HepG2 (cell line): Measurements from ENCODE around the gene TMEM39A. TPM values are rescaled to one million over a fixed set of nuclear protein-coding genes. Genes with fewer than 3 reads are reported as not detected.

ENCODE experiments used
- ADNP ChIP-seq: sonication (generic); formaldehyde crosslinking; IDR thresholded peaks from 2 replicates; pipeline ENCODE4 v1.4.0; 2020; ENCODE audit warnings: missing genetic modification reagents
- BHLHE40 ChIP-seq: IDR thresholded peaks from 2 replicates; pipeline ENCODE4 v1.6.1; 2011; ENCODE audit warnings: low read length, improper control_type of control experiment
- CEBPG ChIP-seq: IDR thresholded peaks from 2 replicates; pipeline ENCODE4 v1.6.1; 2016
- EEA1 ChIP-seq: sonication (generic); formaldehyde crosslinking; IDR thresholded peaks from 2 replicates; pipeline ENCODE4 v1.5.1; 2020; ENCODE audit warnings: mild to moderate bottlenecking, missing genetic modification reagents, borderline replicate concordance
- HMG20A ChIP-seq: IDR thresholded peaks from 2 replicates; pipeline ENCODE4 v1.6.1; 2016; ENCODE audit warnings: borderline replicate concordance
- HNRNPK ChIP-seq: fragments of 200-400 bp; formaldehyde crosslinking; IDR thresholded peaks from 2 replicates; pipeline ENCODE4 v1.6.1; 2018; ENCODE audit warnings: low read length, low read depth, moderate library complexity, mild to moderate bottlenecking; ENCODE audit not compliant: poor library complexity, severe bottlenecking
- HOXA9 ChIP-seq: sonication (generic); formaldehyde crosslinking; IDR thresholded peaks from 2 replicates; pipeline ENCODE4 v1.8.1; 2022; ENCODE audit warnings: missing genetic modification reagents, mild to moderate bottlenecking, moderate library complexity, borderline replicate concordance
- KAT2B ChIP-seq: fragments of 150-350 bp; IDR thresholded peaks from 2 replicates; pipeline ENCODE4 v1.6.1; 2014; ENCODE audit warnings: low read depth, low read length, borderline replicate concordance
- KLF15 ChIP-seq: sonication (generic); formaldehyde crosslinking; IDR thresholded peaks from 2 replicates; pipeline ENCODE4 v1.8.1; 2023; ENCODE audit warnings: borderline replicate concordance, mild to moderate bottlenecking, inconsistent platforms, missing genetic modification reagents, mixed read lengths
- MED1 ChIP-seq: sonication (generic); formaldehyde crosslinking; IDR thresholded peaks from 2 replicates; pipeline ENCODE4 v1.4.0; 2020; ENCODE audit warnings: missing genetic modification reagents
- MED13 ChIP-seq: sonication (generic); formaldehyde crosslinking; IDR thresholded peaks from 2 replicates; pipeline ENCODE4 v1.5.0; 2020; ENCODE audit warnings: missing genetic modification reagents
- MLLT10 ChIP-seq: sonication (generic); formaldehyde crosslinking; IDR thresholded peaks from 2 replicates; pipeline ENCODE4 v1.4.0; 2020; ENCODE audit warnings: missing genetic modification reagents
- MXD1 ChIP-seq: sonication (generic); formaldehyde crosslinking; IDR thresholded peaks from 2 replicates; pipeline ENCODE4 v1.4.0; 2020; ENCODE audit warnings: mild to moderate bottlenecking, missing genetic modification reagents
- MXI1 ChIP-seq: IDR thresholded peaks from 3 replicates; pipeline ENCODE4 v1.6.1; 2012; ENCODE audit warnings: low read depth, low read length, inconsistent platforms, borderline replicate concordance
- NFRKB ChIP-seq: fragments of 450-650 bp; IDR thresholded peaks from 2 replicates; pipeline ENCODE4 v1.6.1; 2017
- RBFOX2 ChIP-seq: fragments of 200-400 bp; formaldehyde crosslinking; IDR thresholded peaks from 2 replicates; pipeline ENCODE4 v1.6.1; 2017; ENCODE audit warnings: low read depth, mild to moderate bottlenecking, low read length
- REPIN1 ChIP-seq: sonication (generic); formaldehyde crosslinking; IDR thresholded peaks from 2 replicates; pipeline ENCODE4 v1.8.0; 2022; ENCODE audit warnings: missing genetic modification reagents, low read depth, mild to moderate bottlenecking, borderline replicate concordance
- SP4 ChIP-seq: sonication (generic); formaldehyde crosslinking; IDR thresholded peaks from 2 replicates; pipeline ENCODE4 v1.8.1; 2023; ENCODE audit warnings: mild to moderate bottlenecking, missing genetic modification reagents
- ZBTB26 ChIP-seq: IDR thresholded peaks from 2 replicates; pipeline ENCODE4 v1.6.1; 2016; ENCODE audit warnings: missing compliant biosample characterization, missing genetic modification reagents, borderline replicate concordance
- ZFAT ChIP-seq: sonication (generic); formaldehyde crosslinking; conservative IDR thresholded peaks from 2 replicates; pipeline ENCODE4 v1.8.1; 2023; ENCODE audit warnings: missing genetic modification reagents, inconsistent platforms
- ZNF33B ChIP-seq: sonication (generic); formaldehyde crosslinking; IDR thresholded peaks from 2 replicates; pipeline ENCODE4 v1.5.1; 2020; ENCODE audit warnings: mild to moderate bottlenecking, missing genetic modification reagents
- ZNF576 ChIP-seq: sonication (generic); formaldehyde crosslinking; IDR thresholded peaks from 2 replicates; pipeline ENCODE4 v1.4.0; 2020; ENCODE audit warnings: mild to moderate bottlenecking, missing genetic modification reagents
- ZNF691 ChIP-seq: sonication (generic); formaldehyde crosslinking; IDR thresholded peaks from 2 replicates; pipeline ENCODE4 v1.4.0; 2020; ENCODE audit warnings: missing genetic modification reagents, low read depth, mild to moderate bottlenecking, borderline replicate concordance
- polyA plus RNA-seq, 8 experiments: library from polyadenylated mRNA; depleted of rRNA in 3 of 8; stranded (reverse) in 7 of 8; unstranded in 1 of 8; fragments of >200 nt; fragmentation: Illumina TruSeq in 4 of 8; extraction: Trizol in 4 of 8; gene quantifications; 2 replicates each; pipeline versions ENCODE4 v1.2.1 to v1.2.3, GENCODE V29; 2011 to 2016; ENCODE audit warnings: low read depth in 4 of 8, missing spikeins in 1 of 8, mixed read lengths in 1 of 8; ENCODE audit not compliant: insufficient read depth in 1 of 8
- total RNA-seq, 5 experiments: library from RNA; depleted of rRNA; stranded (reverse); fragments of >200 nt; fragmentation: Illumina TruSeq; extraction: Trizol; gene quantifications; 2 replicates each; pipeline ENCODE4 v1.2.3, GENCODE V29; 2016; ENCODE audit warnings: low read depth in 1 of 5

Gene TMEM39A
- total and polyA plus RNA-seq, 2 of the 13 experiments (the other 11 are each of a cell fraction or from before 2014, with no cell fraction given): 55.8 to 64.9 TPM

- TF ChIP-seq HOXA9 (CRISPR knock-in tag) (0 out of 2 replicates have a peak, but pooled peaks have one; percentile 55), KLF15 (CRISPR knock-in tag) (no peak), MLLT10 (CRISPR knock-in tag) (no peak), EEA1 (CRISPR knock-in tag) (no peak), HNRNPK (no peak), MXI1 (peak; percentile 89; the same call in 2 of the 3 replicates), REPIN1 (peak; percentile 80; the same call in 1 of the 2 replicates), ZNF691 (CRISPR knock-in tag) (peak; percentile 87; the same call in 1 of the 2 replicates), ZFAT (CRISPR knock-in tag) (no peak), RBFOX2 (peak; percentile 95), NFRKB (peak; percentile 76), HMG20A (no peak; the same call in 1 of the 2 replicates), MED1 (CRISPR knock-in tag) (peak; percentile 84), ZBTB26 (CRISPR knock-in tag) (no peak), ADNP (no peak), CEBPG (CRISPR knock-in tag) (peak; percentile 26), KAT2B (no peak), SP4 (CRISPR knock-in tag) (peak; percentile 89), ZNF33B (0 out of 2 replicates have a peak, but pooled peaks have one; percentile 31), MXD1 (CRISPR knock-in tag) (peak; percentile 88), BHLHE40 (no peak), MED13 (CRISPR knock-in tag) (no peak), ZNF576 (CRISPR knock-in tag) (no peak)
These were observed at the start of gene TMEM39A (continued) for GRCh38 chr3:119463171-119464169.
